GM18867 (cell line): ENCODE measurements around the gene SRRM1.
A peak's percentile ranks its signal among the peaks of the same experiment; 100 is the strongest.
"Not testable (repeated sequence)": the region's sequence is repeated elsewhere in the genome, so short reads cannot be mapped to it uniquely, and the experiment has no call there.

ENCODE experiments used
- ATAC-seq: cut with Tn5 transposase; IDR thresholded peaks from one replicate; pipeline ENCODE4 v1.9.1; 2021; ENCODE audit warnings: mild to moderate bottlenecking, moderate library complexity; ENCODE audit not compliant: unreplicated experiment

SRRM1 gene

DNA sequence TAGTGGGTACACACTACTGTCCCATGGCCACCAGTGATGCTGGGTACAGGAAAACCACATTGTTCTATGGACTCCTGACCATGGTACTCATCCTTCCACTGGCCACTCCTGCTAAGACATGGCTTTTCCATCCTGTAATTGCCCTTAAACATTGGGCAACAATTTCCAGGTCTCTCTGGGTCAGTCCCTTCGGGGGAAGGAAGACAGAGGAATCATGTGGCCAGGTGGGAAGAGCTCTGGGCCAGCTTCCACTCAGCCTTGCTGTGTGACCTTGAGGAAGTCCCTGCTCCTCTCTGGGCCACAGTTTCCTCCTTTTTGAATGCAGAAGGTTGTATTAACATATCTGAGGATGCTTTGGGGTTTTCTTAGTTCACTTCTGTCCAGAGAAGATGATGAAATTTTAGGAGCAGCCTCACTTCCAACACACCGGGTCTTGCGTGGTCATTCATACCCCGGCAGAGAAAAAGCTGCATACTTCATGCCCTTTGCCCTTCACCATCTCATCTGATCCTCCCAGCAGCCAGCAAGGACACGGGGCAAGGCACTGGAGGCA, 50.8 kb downstream of the SRRM1 start:
- no peak for ATAC-seq

DNA sequence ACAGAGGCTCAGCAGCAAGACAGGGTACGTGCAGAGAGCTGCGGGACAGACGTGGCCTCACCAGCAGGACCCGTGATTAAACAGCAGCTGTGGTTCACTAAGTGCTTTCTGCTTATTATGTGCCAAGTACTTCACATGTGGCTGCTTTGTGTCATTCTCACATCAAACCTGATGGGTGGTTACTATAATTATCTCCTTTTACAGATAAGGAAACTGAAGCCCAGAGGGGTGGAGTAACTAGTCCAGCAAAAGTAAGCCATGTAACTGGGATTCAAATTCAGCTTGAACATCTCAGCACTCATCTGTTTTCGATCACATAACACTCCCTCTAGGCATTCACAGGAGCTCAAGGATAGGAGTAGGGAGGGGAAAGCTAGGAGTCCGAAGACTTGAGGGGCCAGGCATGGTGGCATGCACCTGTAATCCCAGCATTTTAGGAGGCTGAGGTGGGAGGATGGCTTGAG, 51.3 kb downstream of the SRRM1 start:
- ATAC-seq = peak; percentile 67

DNA sequence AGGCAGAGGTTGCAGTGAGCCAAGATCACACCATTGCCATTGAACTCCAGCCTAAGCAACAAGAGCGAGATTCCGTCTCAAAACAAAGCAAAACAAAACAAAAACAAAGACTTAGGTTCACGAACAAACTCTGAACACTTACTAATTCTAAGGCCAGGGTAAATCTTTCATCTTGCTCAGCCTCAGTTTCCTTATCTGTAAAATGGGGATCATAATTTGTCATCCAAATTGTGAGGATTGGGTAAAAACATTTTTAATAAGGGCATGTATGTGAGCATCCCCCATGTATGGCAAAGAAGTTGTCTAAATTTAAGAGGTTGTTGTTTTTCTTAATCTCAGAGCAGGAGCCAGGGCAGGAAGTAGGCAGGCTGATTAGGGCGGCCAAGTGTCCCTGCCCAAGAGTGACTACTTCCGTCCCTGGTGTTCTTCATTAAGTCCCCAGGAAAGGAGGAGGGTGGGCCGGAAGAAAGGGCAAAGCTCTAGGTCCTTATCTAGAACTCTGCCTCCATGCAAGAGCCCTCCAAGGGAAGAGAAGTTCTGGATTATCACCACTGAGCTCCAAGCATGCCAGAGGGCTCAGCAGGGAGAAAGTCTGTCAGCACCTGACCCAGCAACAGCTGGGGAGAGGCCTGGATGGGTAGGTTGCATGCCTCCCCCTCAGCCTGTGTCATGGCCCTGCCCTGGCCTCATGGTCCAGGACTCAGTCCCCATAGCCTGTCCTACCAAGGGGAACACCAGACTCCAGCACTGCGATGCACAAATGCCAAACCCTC, 52.3 kb downstream of the SRRM1 start:
- no peak for ATAC-seq

DNA sequence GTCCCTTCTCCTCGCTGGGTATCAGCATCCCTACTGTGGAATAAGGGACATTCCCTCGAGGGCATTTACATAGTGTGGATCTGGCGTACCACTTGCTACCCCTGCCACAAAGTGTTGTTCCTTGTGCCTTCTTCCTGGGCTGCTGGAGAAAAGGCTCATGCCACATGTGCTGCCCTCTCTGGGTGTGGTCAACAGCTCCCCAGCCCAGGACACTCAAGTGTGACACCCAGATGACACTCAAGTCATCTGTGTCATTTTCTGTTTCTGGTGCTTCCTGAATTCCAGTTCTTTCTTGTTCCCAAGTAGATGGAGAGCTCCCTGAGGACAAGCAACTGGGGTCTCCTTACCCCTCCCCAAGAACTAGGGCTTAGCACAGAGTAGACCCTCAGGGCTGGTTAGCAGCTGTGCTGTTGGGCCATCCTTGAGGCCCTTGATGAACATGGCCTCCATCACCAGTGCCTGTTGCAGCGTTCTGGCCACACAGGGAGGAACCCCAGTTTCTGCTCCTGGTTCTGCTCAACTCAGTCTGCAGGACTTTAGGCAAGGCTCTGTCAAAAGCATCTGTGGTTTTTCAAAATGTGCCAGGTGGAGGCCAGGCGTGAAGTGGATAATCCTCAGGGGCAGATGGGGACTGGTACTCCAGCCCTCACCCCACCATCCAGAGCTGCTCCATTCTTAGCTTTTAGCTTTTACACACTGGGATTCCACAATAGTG, 53.1 kb downstream of the SRRM1 start:
- ATAC-seq = no peak

DNA sequence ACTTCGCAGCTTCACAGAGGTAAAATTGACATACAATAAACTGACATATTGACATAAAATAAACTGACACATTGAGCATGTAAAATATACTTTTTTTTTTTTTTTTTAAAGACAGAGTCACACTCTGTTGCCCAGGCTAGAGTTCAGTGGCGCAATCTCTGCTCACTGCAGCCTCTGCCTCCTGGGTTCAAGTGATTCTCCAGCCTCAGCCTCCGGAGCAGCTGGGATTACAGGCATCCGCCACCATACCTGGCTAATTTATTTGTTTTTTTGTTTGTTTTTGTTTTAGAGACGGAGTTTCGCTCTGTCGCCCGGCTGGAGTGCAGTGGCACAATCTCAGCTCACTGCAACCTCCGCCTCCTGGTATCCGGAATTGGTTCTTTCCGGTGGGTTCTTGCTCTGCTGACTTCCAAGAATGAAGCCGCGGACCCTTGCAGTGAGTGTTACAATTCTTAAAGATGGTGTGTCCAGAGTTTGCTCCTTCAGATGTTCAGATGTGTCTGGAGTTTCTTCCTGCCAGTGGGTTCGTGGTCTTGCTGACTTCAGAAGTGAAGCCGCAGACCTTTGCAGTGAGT, 53.7 kb downstream of the SRRM1 start:
- ATAC-seq = no peak

DNA sequence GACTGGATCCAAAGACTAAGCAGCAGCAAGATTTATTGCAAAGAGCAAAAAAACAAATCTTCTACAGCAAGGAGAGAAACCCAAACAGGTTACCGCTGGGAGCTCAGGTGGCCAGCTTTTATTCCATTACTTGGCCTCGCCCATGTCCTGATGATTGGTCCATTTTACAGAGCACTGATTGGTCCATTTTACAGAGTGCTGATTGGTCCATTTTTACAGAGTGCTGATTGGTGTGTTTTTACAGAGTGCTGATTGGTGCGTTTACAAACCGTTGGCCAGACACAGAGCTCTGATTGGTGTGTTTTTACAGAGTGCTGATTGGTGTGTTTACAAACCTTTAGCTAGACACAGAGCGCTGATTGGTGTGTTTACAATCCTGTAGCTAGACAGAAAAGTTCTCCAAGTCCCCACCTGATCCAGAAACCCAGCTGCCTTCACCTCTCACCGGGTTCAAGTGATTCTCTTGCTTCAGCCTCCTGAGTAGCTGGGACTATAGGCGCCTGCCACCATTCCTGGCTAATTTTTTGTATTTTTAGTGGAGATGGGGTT, 54.4 kb downstream of the SRRM1 start:
- ATAC-seq = not testable (repeated sequence)

DNA sequence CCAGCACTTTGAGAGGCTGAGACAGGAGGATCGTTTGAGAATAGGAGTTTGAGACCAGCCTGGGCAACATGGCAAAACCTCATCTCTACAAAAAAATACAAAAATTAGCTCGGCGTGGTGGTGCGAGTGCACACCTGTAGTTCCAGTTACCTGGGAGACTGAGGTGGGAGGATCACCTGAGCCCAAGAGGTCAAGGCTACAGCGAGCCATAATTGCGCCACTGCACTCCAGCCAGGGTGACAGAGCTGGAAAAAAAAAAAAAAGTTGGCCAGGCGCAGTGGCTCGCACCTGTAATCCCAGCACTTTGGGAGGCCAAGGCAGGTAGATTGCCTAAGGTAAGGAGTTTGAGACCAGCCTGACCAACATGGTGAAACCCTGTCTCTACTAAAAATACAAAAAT, 55.2 kb downstream of the SRRM1 start:
- ATAC-seq = not testable (repeated sequence)

DNA sequence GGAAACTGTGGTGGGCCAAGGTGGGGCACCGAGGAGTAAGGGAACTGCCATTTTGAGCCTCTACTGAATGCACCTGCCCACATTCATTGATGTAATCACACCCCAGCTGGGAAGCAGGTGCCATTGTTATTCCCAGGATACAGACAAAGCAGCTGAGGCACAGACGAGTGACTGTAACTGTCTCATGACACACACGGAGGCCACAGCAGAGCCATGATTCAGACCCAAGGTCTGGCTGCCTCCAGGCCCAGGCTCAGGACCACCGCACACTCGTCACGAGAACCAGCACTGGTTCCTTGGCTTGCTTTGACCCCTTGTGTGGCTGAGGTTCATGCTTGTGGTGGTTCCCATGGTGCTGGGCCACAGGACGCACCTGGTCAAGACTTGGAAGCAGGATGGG, 56.5 kb downstream of the SRRM1 start:
- ATAC-seq = no peak

DNA sequence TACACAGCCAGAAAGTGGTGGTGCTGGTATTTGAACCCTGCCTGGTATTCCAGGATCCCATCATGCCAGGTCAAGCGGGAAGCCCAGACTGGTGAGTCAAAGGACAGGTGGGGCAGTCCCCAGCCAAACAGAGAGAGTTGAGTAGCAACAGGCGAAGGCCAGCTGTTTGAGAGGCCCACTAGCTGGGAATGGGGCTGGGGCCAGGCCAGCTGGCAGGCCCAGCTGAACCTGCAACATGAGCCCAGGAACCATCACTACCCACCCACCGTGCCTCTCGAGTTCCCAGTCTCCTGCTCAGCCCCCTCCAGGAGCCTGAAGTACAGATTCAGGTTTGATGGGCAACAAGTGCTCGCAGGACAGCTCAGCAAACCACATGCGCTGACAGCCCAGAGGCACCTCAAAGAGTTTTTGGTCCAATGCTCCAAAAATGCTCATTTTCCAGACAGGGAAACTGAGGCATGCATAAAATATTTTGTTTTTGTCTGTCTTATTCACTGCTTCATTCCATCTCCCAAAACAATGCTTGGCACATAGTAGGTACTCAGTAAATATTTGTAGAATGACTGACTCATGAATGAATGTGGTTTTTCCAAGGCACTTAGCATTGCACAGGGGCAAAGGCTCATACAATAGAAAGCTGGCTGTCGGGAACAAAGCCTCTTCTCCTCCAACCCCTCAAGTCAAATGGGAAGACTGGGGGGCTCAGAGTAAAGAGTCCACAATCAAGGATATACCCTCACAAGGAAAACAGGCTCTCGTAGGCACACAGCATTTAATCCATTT, 59.6 kb downstream of the SRRM1 start:
- ATAC-seq = no peak

DNA sequence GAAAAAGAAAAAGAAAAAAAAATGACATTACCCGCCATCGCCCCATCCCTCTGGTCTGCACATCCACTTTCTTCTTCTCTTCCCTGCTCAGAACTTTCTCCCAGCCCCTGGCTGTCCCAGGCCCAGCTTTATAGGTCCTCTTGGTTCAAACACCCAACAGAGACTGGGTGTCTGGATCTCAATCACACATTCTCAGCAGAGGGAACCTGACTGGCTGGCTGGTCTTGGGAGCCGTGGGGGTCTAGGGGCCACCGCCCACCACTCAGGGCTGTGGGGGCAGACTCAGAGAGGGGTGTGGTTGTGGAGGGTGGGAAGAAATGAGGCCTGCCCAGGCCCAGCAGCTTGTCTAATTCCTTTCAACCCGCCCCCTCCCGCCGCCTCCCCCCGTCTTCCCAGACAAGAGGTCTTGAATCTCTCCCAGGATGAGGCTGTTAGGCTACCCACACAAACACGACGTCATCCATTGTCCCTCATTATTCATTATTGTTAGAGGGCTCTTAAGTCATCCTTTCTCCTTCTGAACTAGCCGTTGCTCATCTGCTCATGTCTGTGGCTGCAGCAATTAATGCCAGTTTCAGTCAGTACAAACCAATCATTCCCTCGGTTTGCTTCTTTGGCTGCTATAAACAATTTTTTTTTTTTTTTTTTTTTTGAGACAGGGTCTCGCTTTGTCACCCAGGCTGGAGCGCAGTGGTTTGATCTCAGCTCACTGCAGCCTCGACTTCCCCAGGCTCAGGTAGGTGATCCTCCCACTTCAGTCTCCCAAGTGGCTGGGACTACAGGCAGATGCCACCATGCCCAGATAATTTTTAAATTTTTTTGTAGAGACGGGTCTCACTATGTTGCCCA, 61.5 kb downstream of the SRRM1 start:
- no peak for ATAC-seq

DNA sequence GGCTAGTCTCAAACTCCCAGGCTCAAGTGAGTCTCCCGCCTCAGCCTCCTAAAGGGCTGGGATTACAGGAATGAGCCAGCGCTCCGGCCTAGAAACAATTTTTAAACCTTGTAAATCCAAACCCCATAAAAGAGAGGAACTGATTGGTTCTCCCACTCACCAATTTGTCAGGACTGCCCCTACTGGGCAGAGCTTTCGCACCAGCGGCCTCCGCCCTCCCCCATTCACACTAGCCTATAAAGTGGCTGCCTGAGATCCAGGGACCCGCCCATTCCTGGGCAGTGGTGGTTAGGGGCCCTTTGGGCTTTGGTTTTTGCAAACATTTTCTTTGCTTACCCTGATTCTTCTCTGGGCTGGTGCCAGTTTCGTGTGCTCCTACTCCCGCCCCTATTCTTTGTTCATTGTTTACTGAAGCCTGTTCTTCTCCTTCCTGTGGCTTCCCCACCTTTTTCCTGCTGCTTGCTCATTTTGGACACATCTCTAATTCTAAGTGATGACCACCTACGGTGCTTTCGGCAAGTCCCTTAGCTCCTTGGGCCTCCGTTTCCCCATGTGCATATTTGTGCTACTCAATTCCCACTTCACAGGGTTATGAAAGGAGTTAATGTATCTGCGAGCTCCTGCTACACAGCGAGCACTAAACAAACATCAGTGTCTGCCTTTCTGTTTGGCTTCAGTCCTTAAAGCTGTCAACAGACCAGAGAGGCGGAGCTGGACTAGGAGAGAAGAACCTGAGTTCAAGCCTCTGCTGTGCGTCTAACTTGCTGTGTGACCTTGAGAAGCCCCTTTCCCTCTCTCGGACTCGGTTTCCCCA, 62.4 kb downstream of the SRRM1 start:
- no peak for ATAC-seq

DNA sequence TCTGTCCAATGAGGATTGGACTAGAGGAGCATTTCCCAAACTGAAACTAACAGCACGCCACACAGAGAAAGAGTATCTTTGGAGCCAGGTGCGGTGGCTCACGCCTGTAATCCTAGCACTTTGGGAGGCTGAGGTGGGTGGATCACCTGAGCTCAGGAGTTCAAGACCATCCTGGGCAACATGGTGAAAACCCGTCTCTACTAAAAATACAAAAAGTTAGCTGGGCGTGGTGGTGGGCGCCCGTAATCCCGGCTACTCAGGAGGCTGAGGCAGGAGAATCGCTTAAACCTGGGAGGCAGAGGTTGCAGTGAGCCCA, 62.9 kb downstream of the SRRM1 start:
- not testable (repeated sequence) for ATAC-seq

DNA sequence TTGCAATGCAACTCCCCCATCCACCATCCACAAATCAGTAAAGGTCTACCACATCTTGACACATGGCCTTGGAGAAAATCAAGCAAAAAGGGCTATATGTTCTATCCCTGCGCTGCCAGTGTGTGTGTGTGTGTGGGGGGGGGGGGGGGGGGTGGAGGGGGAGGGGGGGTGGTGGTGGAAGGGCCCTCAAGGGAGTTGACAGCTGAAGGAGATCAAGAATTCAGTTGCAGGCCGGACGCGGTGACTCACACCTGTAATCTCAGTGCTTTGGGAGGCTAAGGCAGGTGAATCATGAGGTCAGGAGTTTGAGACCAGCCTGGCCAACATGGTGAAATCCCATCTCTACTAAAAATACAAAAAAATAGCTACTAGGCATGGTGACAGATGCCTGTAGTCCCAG, 64.6 kb downstream of the SRRM1 start:
- ATAC-seq = no peak

DNA sequence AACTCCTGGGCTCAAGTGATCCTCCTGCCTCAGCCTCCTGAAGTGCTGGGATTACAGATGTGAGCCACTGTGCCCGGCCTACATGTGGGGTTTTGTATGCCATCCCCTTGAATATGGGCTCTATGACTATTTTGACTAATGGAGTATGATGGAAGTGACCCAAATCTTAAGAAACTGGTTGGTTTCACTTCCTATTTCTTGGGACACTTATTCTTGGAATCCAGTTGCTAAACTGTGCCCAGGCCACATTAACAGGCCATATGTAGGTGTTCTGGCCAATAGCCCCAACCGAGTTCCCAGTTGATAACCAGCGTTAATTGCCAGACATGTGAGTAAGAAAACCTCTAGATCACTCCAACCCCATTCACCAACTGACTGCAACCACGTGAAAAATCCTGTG, 65.8 kb downstream of the SRRM1 start:
- ATAC-seq = no peak

DNA sequence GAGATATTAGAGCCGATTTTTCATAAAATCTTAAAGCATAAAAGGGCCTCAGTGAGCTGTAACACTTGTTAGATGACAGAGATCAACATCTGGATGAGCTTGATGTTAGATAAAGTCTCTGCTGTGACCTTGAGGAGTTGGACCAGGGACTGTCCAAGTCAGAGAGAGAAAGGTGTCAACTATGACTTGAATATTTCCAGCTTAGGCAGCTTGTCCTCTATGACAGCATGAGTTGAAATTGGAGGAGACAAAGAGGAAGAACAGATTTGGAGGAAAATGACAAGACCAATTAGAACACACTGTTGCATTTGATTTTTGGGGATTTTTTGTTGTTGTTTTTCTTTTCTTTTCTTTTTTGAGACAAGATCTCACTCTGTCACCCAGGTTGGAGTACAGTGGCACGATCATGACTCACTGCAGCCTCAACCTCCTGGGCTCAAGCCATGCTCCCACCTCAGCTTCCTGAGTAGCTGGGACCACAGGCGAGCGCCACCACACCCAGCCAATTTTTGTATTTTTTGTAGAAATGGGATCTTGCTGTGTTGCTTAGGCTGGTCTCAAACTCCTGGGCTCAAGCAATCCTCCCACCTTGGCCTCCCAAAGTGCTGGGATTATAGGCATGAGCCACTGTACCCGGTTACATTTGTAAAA, 66.8 kb downstream of the SRRM1 start:
- no peak for ATAC-seq

DNA sequence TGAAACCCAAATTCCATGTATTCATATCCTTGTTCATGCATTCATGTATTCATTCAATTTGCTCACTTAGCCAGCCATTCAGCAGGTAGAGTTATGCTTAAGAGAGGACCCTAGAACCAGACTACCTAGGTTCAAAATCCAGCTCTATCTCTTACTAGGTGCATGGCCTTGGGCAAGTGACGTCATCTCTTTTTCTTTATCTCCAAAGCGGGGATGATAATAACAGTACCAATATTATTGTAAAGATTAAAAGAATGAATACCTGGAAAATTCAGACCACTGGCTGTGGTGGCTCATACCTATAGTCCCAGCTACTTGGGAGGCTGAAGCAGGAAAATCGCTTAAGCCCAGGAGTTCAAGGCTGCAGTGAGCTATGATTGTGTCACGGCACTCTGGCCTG, 68.2 kb downstream of the SRRM1 start:
- no peak for ATAC-seq

DNA sequence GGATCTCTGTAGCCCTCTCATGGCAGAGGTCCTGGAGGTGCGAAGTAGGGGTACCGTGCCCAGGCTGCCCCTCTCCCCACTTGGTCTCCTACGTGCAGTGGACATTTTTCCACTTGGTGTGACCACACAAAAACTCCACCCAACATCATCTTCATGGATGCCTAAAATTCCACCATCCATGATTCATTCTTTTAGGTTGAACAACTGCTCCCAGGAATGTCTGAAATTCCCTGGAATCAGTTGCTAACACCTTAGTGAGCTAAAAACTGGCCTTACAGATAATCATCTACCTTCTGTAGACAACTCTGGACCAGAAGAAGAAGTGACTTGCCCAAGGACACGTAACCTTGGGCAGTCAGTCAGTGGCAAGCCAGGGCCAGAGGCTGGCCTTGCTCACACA, 70.1 kb downstream of the SRRM1 start:
- no peak for ATAC-seq

DNA sequence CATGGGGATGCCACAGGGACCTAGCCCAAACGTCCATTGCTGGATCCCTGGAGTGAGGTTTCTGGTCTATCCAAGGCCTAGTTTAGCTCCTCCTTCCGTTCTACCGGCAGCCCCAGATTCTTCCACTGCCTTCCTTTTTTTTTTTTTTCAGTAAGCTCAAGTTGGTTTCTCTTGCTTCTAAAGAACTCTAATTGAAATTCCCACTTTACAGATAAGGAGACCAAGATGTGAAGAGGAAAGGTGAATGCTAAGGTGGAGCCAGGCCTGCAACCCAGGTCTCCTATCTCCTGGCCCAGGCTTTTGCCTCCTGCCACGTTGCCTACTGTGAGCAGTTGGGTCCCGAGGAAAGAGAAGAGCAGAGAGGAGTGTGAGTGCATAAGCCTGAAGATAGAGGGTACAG, 70.6 kb downstream of the SRRM1 start:
- ATAC-seq = no peak
